HG02973 (cell line): ENCODE results near the gene ACTL7B.
"Not testable (repeated sequence)": the region's sequence is repeated elsewhere in the genome, so short reads cannot be mapped to it uniquely, and the experiment has no call there.

ENCODE experiments used
- ATAC-seq: cut with Tn5 transposase; IDR thresholded peaks from one replicate; pipeline ENCODE4 v1.9.1; 2021; ENCODE audit warnings: moderate library complexity; ENCODE audit not compliant: unreplicated experiment

Gene ACTL7B

DNA sequence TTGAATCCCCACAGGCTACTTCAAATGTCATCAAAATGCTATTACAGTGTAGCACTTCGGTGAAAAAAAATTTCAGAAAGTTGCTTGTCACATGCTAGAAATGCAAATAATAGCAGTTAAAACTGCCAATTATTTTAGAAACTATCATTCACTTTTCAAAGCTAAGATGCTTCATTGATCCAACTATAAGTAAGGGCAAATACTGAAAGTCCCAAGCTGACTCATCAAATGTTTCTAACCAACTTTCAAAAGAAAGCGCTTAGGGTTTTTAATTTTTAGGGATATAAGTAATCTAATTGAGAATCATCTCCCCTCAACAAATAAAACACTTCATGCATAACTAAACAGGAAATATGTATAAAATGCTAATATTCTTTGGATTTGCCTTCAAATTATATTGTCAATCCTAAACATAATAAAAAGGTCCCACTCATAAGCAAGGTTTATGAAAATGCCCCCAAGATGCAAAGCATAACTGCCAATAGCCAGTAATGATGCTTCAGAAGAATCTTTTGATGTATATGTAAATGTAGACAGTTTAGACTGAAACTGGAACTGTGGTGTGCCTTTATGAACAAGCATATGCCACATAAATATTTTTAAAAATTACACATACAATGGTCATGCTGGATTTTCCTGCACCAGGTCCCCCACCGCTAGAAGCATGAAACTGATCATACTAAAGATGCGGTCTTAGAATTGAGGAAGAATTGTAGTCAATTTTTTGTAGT is 18.4 kb upstream of the ACTL7B start:
- no peak for ATAC-seq

DNA sequence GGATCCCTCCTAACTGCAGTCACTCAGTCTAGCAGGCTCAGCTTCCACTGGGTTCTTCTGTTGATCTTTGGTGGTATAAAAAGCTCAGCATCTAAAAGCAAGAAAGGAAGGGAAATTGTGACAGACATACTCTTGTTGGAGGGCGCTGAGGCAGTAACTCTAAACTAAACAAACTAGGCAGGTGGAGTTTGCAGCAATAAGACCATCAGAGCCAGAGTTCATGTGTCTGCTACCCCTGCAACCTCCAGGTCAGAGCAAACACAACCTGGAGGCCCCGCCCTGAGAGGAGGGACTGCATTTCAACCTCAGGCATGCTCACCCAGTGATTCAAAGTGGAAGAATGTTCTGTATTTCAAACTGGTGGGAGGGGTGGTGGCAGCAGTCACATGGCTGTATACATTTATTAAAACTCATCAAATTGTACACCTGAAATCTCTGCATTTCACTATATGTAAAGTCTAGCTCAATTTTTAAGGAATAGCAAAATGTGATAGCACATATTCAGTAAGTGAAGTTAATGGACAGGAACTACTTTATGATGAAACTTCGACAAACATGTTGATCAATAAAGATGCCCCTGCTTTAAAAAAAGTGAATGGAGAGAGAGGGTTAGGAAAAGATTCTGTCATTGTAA is 13.4 kb upstream of the ACTL7B start:
- ATAC-seq = no peak

GRCh38 chr9:108867829-108868228 is 12.0 kb upstream of the ACTL7B start:
- ATAC-seq = no peak

- no peak for ATAC-seq
Measured at GRCh38 chr9:108867116-108867515, 11.3 kb upstream of the ACTL7B start.

DNA sequence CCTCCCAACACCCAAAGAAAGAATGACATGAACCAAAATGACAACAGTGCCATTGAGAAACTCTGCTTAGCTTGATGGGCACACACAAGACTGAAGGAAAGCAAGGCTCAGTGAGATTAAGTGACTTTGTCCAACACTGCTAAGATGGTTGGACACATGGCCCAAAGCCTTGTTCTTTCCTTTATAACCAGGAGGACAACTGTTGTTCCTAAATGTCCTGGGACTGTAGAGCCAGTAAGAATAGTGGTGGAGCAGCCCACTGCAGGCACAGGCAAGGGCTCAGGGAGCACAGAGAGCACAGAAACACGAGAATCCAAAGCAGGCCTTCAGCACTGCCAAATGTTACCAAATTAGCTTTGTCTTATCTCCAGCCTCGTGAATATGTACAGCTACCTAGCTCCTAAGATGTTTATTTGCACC is 10.2 kb upstream of the ACTL7B start:
- ATAC-seq = no peak

GRCh38 chr9:108865037-108865436 is 9.3 kb upstream of the ACTL7B start:
- no peak for ATAC-seq

DNA sequence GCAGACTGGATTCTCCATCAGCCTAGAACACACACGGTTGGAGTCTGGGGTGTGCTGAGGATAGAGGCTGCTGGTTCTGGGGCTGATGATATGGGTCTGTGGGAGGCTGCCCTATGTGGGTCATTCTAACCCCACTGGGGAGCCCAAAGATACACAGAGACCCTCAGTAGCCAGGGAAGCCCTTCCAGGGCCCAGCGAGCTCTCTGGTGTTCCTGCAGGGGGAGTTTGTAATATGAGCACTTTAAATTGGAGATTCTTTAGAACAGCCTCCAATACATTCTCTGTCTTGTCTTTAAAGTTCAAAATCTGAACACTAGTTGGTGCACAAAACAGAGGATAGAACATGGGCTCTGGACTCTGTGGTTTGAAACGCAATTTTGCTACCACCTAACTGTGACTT is 8.7 kb upstream of the ACTL7B start:
- no peak for ATAC-seq

GRCh38 chr9:108863891-108864290 is 8.1 kb upstream of the ACTL7B start:
- no peak for ATAC-seq

- ATAC-seq = no peak
Measured at GRCh38 chr9:108861997-108862396, 6.2 kb upstream of the ACTL7B start, which contains the start of gene ACTL7A. Gene ACTL7A (plus strand): TSS chr9:108862266. CDS start chr9:108862323, 57 bp downstream.

GRCh38 chr9:108861464-108861863 is 5.7 kb upstream of the ACTL7B start:
- no peak for ATAC-seq

DNA sequence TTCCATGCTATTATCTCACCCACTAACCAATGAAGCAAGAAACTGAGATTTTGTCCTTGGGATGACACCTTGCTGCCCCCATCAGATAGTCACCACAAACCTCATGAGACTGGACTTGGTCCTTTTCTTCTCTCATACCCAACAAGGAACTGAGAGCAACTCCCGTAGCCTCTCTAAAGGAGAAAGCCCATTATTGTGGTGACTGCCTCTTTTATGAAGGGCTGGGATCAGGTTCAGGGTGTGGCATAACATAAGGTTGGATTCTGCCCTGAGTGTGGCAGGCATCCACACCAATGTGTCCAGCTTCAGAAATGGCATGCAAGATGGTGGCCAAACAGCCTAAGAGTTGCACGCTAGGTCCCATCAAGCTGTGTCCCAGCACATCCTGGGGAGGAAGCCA is 5.0 kb upstream of the ACTL7B start:
- ATAC-seq = no peak

- ATAC-seq = no peak
Measured at GRCh38 chr9:108860354-108860753, 4.6 kb upstream of the ACTL7B start.

- no peak for ATAC-seq
Measured at GRCh38 chr9:108859459-108860114, 3.8 kb upstream of the ACTL7B start.

DNA sequence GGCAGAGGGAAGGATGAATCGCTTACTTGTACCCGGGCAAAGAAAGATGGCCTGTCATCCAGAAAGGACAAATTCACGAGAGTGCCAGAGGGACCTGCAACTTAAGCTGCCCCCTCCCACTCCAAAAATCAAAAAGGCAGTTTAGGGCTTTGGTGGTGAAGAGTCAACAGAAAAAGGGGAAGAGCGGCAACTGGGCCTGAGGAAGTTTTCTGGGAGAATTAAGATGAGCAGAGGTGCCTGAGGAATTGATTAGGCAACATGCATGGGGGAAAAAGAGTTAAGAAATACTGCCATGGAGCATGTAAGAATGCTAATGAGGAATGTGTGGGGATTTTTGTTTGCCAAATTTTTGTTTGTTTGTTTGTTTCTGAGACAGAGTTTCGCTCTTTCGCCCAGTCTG is 1.8 kb upstream of the ACTL7B start:
- ATAC-seq = no peak

GRCh38 chr9:108855529-108855886 is 278 bp downstream of the ACTL7B start:
- ATAC-seq = no peak

DNA sequence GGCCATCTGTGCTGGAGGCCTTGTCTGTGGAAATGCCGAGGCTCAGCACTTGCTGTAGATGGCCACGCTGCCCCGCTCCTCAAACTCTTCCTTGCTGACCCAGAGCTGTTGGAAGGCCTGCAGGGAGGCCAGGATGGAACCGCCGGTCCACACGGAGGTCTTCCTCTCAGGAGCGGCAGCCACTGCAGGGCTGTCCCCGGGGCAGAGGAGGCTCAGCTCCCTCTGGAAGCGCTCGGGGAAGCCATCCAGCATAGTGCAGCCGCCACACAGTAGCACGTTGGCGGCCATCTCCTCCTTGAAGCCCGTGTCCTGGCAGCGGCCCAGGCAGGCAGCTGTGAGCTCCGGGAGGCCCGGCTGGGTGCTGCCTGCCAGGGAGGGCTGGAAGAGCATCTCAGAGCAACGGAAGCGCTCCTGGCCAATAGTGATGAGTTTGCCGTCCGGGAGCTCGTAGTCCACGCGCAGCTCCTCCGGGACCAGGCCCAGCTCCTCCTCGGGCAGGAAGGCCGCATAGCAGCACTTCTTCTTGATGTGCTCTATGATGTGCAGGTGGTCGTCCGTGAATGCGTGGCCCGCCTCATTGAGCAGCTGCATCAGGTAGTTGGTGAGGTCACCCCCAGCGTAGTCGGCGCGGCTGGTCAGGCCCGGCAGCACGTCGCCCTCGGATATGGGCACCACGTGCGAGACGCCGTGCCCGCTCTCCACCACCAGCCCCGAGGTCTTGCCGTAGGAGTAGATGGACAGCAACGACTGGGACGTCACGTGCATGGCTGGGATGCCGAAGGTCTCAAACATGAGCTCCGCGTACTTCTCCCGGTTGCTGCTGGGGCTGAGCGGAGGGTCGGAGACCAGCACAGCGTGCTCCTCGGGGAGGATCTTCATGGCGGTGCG is 901 bp downstream of the ACTL7B start:
- no peak for ATAC-seq

DNA sequence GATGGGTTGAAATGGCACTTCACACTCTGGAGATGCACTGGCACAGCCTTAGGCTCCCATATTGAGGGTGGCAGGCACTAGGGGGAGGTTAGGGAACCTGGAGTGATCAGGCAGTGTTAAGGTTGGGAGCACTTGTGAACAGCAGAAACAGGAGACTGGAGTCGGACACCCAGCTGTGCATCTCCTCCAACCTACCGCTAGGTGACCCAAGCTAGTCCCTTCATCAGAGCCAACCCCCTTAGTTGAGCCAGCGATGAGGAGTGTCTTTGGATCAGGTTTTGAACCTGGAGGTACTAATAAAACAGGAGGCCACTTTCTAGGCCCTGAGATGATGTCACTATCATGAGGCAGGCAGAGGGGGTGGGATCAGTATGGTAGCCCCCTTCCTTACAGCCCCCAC is 1.7 kb downstream of the ACTL7B start:
- ATAC-seq = no peak

DNA sequence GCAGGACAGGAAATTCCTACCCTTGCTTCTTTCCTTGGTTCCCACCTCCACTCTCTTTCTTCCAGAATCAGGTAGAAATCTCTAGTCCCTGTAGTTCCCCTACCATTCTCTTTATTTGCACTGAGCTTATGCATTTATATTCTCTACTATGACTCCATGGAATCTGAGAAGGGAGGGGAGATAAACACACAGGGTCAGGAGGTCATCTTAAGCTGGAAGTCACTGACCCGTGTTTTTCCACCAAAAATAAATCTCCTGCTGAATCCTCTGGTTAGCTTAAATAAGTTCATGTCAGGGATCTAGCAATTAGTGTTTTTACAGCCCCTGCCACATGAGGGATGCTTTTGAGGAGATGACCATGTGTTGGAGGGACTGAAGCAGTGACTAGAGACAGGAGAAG is 3.7 kb downstream of the ACTL7B start:
- ATAC-seq = no peak

DNA sequence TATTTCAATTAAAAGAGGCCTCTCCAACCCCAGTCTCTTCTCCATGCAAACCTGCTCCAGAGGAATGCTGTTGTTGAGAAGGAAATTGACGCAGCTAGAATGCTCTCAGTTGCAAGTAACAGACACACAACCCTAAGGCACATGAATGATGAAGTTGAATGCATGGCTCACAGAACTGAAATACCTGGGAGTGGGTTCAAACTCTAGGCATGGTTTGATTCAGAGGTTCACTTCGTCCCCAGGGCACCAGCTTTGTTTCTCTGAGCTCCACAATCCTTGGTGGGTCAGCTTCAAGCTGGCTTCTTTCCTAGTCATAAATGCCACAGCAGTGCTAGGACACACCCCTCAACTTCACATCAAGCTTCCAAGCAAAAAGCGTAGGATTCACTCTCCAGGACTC is 4.6 kb downstream of the ACTL7B start:
- no peak for ATAC-seq

GRCh38 chr9:108850293-108850897 is 5.4 kb downstream of the ACTL7B start:
- ATAC-seq = no peak

GRCh38 chr9:108848296-108848695 is 7.5 kb downstream of the ACTL7B start:
- ATAC-seq = not testable (repeated sequence)
